ENCODE measurements around the gene EPB41. TPM values are rescaled to one million over a fixed set of nuclear protein-coding genes. Genes with fewer than 3 reads are reported as not detected.

EPB41 gene
- total RNA-seq, 1 experiment from 2014 or later: 41.7 TPM

- Histone ChIP-seq H3K36me3 (ENCODE audit: control insufficient read depth in 1 of 2, insufficient read depth in 2 of 2, low read length in 2 of 2) (no peaks in the 10 kb centered on the region), H3K4me2 (ENCODE audit: low read length) (peak overlapping the region; percentile 65; the same call in 1 of the 2 replicates), H3K9me3 (ENCODE audit: control insufficient read depth in 1 of 2, insufficient read depth in 1 of 2, low read depth in 1 of 2, low read length in 2 of 2) (no peaks in the 10 kb centered on the region), H4K20me1 (ENCODE audit: insufficient read depth) (no peaks in the 10 kb centered on the region), H3K4me1 (ENCODE audit: control insufficient read depth in 1 of 2, insufficient read depth in 2 of 2, low read length in 2 of 2) (peaks cover 23 to 56% of the 10 kb centered on the region in 2 experiments), H2AFZ (ENCODE audit: low read depth, low read length, poor library complexity, severe bottlenecking) (peak overlapping the region; percentile 33), H3K27ac (ENCODE audit: low read depth, low read length) (peak overlapping the region; percentile 58), H3K4me3 (replicated peaks in 1 of 2; ENCODE audit: low read depth in 1 of 2, low read length in 2 of 2) (no peak overlapping the region), H3K9me2 (ENCODE audit: insufficient read depth) (no peaks in the 10 kb centered on the region), H3K9ac (ENCODE audit: low read length) (peak overlapping the region; percentile 54; the same call in 1 of the 2 replicates), H3K79me2 (ENCODE audit: insufficient read depth, low read length) (peaks cover 5% of the 10 kb centered on the region; the same call in 1 of the 2 replicates), H3K27me3 (ENCODE audit: insufficient read depth, low read length) (no peaks in the 10 kb centered on the region)
- ATAC-seq: no peak
- no peak for TF ChIP-seq SP1 (IDR thresholded peaks at IDR 0.05; ENCODE audit: low read depth)
- TF ChIP-seq ELF1 (IDR thresholded peaks at IDR 0.05; ENCODE audit: borderline replicate concordance, low read depth): no peak
- no peak for TF ChIP-seq CBX3 (IDR thresholded peaks at IDR 0.05; ENCODE audit: low read depth)
- TF ChIP-seq SRF (IDR thresholded peaks at IDR 0.05; ENCODE audit: low read depth): no peak
- no peak for TF ChIP-seq CTCF (IDR thresholded peaks at IDR 0.05 in 2 of 3, conservative IDR thresholded peaks at IDR 0.05 in 1 of 3; ENCODE audit: borderline replicate concordance in 1 of 3, insufficient read depth in 1 of 3, low read depth in 2 of 3, low read length in 2 of 3)
- no peak for TF ChIP-seq JUND (IDR thresholded peaks at IDR 0.05)
- TF ChIP-seq ZNF274 (IDR thresholded peaks at IDR 0.05; ENCODE audit: low read depth, low read length): no peak
- no peak for DNase-seq (ENCODE audit: low read depth, low spot score)
- ChIA-PET POLR2A (interaction anchor here (0.6 to 2.0 kb wide), 10 partner anchors 12 to 1094 kb away, joined by 3 to 10 read pairs (median 4); partner anchors contain the start of genes RNU11, SRSF4 and TAF12), CTCF (interaction anchor here (0.6 to 5.5 kb wide), 7 partner anchors 12 to 315 kb away, joined by 3 to 60 read pairs (median 6); partner anchors contain the start of genes EPB41 and SRSF4), RAD21 (ENCODE audit: low non-redundant PET in 1 of 2, low total read pairs in 2 of 2, uncharacterized antibody in 2 of 2, unreplicated experiment in 2 of 2) (interaction anchor here (0.6 to 1.7 kb wide), 3 partner anchors 8 to 148 kb away, joined by 3 to 6 read pairs (median 4); partner anchors contain the start of gene EPB41 (in 1 of the 2))
- intact Hi-C loops (cut with micrococcal nuclease): loop anchor here (2.0 kb wide), 1 partner anchor 295 kb away; the partner anchor contains the start of gene SRSF4
- BruUV-seq (replicated peaks): no TSS peak
Observed at GRCh38 chr1:28885472-28885877, 28.9 kb upstream of the EPB41 start.
